OCI-LY3 (cell line): Measurements from ENCODE around the gene DOCK7.

Experiments
- EZH2phosphoT487 ChIP-seq: fragments of 200-600 bp; shearing (Covaris generic); IDR thresholded peaks from 2 replicates; pipeline ENCODE4 v1.6.1; 2018; ENCODE audit warnings: antibody characterized with exemption, mixed run types, low read depth
- TF ChIP-seq, protein P1 (sequence below): fragments of 200-600, 300-600 bp; sonication (generic); IDR thresholded peaks from 2 replicates; pipeline ENCODE4 v1.5.1; 2014; ENCODE audit warnings: antibody characterized with exemption, low read length, low read depth

DNA sequence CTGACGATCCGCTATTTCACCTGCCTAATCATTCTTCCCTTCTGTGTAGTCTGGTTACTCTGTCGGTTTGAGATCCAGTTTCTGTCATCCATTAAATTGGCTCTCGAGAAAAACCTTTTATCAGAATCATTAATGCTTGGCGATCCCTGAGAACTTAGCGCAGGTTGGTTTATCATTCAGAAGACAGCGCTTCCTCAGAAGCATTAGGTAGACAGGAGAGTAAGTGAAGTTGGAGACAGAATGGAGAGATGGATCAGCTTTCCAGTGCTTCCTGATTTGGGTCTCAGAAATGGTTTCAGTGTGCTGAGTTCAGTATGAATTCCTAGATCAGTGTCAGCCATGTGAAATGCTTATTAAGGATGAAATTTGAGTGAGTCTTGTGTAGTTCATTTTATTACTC, 250.0 kb downstream of the DOCK7 start:
- TF ChIP-seq, protein P1, sequence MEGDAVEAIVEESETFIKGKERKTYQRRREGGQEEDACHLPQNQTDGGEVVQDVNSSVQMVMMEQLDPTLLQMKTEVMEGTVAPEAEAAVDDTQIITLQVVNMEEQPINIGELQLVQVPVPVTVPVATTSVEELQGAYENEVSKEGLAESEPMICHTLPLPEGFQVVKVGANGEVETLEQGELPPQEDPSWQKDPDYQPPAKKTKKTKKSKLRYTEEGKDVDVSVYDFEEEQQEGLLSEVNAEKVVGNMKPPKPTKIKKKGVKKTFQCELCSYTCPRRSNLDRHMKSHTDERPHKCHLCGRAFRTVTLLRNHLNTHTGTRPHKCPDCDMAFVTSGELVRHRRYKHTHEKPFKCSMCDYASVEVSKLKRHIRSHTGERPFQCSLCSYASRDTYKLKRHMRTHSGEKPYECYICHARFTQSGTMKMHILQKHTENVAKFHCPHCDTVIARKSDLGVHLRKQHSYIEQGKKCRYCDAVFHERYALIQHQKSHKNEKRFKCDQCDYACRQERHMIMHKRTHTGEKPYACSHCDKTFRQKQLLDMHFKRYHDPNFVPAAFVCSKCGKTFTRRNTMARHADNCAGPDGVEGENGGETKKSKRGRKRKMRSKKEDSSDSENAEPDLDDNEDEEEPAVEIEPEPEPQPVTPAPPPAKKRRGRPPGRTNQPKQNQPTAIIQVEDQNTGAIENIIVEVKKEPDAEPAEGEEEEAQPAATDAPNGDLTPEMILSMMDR = no peak
- no peak for TF ChIP-seq EZH2phosphoT487
